Uterus (tissue), 4 donors: ENCODE results near the gene PRUNE2. TPM values are rescaled to one million over a fixed set of nuclear protein-coding genes. Genes with fewer than 3 reads are reported as not detected.
"Not testable (repeated sequence)": the region's sequence is repeated elsewhere in the genome, so short reads cannot be mapped to it uniquely, and the experiment has no call there.

ENCODE experiments used
- DNase-seq, 2 donors: peaks; one replicate each; pipeline ENCODE4 v3.0.0-alpha.2; 2019 to 2020
- H3K27ac ChIP-seq, 2 donors: fragments of 200-600 bp; sonication (generic); 1 replicate in 1 of 2; 2 replicates in 1 of 2; pipeline ENCODE4 v1.5.1; 2016 to 2018
- H3K27me3 ChIP-seq, 2 donors: fragments of 200-600 bp; sonication (generic); one replicate each; pipeline ENCODE4 v1.5.1; 2018 to 2019; ENCODE audit warnings: control low read depth in 1 of 2
- H3K36me3 ChIP-seq, 2 donors: fragments of 200-600 bp; sonication (generic); one replicate each; pipeline ENCODE4 v1.5.1; 2019; ENCODE audit warnings: control low read depth in 1 of 2
- H3K4me1 ChIP-seq, 2 donors: fragments of 200-600 bp; sonication (generic); one replicate each; pipeline ENCODE4 v1.5.1; 2018 to 2019; ENCODE audit warnings: control low read depth in 1 of 2
- H3K4me3 ChIP-seq, 2 donors: fragments of 200-600 bp; sonication (generic); 1 replicate in 1 of 2; 2 replicates in 1 of 2; pipeline ENCODE4 v1.5.1; 2018 to 2019; ENCODE audit warnings: mild to moderate bottlenecking in 1 of 2
- H3K9me3 ChIP-seq, 2 donors: fragments of 200-600 bp; sonication (generic); one replicate each; pipeline ENCODE4 v1.5.1; 2019; ENCODE audit warnings: control low read depth in 1 of 2
- POLR2A ChIP-seq, 2 donors: fragments of 450-650 bp; IDR thresholded peaks; one replicate each; pipeline ENCODE4 v1.6.1; 2016; ENCODE audit warnings: antibody characterized with exemption in 2 of 2, mild to moderate bottlenecking in 1 of 2, moderate library complexity in 1 of 2
- intact Hi-C: fragments of 100-400 bp; cut with DNase I; formaldehyde crosslinking; loops from one replicate; pipeline ENCODE4 v1.15.1; 2023; ENCODE audit warnings: low total_unique reads
- total RNA-seq, 4 donors: library from RNA; depleted of rRNA in 3 of 4; stranded (reverse); fragments of >200 nt in 3 of 4; gene quantifications; one replicate each; pipeline versions ENCODE4 v1.1.0 to v1.2.4, GENCODE V29; 2014 to 2023
- TF ChIP-seq, protein P1 (sequence below), 4 experiments: fragments of 200-600 bp in 2 of 4; fragments of 450-650 bp in 2 of 4; sonication (generic) in 2 of 4; IDR thresholded peaks; one replicate each; pipeline ENCODE4 v1.5.1; 2016 to 2019; ENCODE audit warnings: antibody characterized with exemption in 4 of 4, mild to moderate bottlenecking in 2 of 4, moderate library complexity in 1 of 4
- donor health status: DM: yes; HTN: yes; CAD: no.

Gene PRUNE2, protein sequence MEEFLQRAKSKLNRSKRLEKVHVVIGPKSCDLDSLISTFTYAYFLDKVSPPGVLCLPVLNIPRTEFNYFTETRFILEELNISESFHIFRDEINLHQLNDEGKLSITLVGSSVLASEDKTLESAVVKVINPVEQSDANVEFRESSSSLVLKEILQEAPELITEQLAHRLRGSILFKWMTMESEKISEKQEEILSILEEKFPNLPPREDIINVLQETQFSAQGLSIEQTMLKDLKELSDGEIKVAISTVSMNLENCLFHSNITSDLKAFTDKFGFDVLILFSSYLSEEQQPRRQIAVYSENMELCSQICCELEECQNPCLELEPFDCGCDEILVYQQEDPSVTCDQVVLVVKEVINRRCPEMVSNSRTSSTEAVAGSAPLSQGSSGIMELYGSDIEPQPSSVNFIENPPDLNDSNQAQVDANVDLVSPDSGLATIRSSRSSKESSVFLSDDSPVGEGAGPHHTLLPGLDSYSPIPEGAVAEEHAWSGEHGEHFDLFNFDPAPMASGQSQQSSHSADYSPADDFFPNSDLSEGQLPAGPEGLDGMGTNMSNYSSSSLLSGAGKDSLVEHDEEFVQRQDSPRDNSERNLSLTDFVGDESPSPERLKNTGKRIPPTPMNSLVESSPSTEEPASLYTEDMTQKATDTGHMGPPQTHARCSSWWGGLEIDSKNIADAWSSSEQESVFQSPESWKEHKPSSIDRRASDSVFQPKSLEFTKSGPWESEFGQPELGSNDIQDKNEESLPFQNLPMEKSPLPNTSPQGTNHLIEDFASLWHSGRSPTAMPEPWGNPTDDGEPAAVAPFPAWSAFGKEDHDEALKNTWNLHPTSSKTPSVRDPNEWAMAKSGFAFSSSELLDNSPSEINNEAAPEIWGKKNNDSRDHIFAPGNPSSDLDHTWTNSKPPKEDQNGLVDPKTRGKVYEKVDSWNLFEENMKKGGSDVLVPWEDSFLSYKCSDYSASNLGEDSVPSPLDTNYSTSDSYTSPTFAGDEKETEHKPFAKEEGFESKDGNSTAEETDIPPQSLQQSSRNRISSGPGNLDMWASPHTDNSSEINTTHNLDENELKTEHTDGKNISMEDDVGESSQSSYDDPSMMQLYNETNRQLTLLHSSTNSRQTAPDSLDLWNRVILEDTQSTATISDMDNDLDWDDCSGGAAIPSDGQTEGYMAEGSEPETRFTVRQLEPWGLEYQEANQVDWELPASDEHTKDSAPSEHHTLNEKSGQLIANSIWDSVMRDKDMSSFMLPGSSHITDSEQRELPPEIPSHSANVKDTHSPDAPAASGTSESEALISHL (N-terminal part only)
- 100 to 1,000 TPM in 2 of 4 donors, 10 to 100 TPM in 2; 51.4 to 187 (median 97.1) TPM for total RNA-seq

DNA sequence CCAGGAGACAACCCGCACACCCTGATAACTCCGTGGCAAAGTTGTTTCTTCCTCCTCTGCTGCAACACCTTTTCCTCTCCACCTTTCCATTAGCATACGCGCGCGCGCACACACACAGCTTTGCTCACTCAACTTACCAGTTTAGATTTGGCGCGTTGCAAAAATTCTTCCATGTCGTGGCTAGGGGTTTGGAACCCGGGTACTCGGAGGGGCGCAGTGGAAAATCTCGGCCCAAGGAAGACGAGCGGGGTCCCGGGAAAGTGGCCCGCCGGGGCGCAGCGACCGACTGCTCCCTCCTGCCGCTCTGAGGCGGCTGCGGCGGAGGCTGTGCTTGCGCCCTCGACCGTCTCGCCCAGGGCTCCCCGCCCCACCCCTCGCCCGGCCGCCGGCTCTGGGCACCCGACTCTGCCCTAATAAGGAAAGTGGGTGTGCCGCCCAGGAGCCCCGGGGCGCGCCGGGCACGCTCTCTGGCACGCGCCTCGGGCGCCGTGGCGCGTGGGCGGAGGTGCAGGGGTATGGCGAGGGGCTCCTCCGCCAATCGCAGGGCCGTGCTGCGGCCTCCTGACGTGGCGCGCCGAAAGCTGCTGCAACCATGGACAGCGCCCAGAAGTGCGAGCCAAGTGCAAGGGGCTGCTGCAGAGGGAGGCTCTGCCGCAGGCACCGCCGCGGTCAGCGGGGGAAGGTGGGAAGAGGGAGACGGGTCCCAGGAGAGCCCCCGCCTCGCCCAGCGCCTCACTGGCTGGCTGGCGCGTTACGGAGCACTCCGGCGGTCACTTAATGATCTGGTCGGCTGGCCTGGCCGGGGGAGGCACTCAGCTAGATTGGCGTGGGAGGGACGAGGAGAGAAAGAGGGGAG is at the start of gene PRUNE2:
Gene PRUNE2 (minus strand): TSS at position 324 of the 856 bp plus-strand sequence. CDS start 151 bp downstream, at position 173.
- Histone ChIP-seq H3K36me3 (no peaks in the 10 kb centered on the region), H3K4me3 (peak within 1 kb of the TSS; percentile 43 to 51), H3K27me3 (no peaks in the 10 kb centered on the region), H3K9me3 (no peaks in the 10 kb centered on the region), H3K27ac (peak within 1 kb of the TSS; percentile 79 to 91), H3K4me1 (no peaks in the 10 kb centered on the region)
- peak; percentile 84 for DNase-seq
- intact Hi-C loops = loop anchor here (10.0 kb wide), 1 partner anchor 81 kb away; no protein-coding TSS in a partner anchor
- TF ChIP-seq, protein P1, sequence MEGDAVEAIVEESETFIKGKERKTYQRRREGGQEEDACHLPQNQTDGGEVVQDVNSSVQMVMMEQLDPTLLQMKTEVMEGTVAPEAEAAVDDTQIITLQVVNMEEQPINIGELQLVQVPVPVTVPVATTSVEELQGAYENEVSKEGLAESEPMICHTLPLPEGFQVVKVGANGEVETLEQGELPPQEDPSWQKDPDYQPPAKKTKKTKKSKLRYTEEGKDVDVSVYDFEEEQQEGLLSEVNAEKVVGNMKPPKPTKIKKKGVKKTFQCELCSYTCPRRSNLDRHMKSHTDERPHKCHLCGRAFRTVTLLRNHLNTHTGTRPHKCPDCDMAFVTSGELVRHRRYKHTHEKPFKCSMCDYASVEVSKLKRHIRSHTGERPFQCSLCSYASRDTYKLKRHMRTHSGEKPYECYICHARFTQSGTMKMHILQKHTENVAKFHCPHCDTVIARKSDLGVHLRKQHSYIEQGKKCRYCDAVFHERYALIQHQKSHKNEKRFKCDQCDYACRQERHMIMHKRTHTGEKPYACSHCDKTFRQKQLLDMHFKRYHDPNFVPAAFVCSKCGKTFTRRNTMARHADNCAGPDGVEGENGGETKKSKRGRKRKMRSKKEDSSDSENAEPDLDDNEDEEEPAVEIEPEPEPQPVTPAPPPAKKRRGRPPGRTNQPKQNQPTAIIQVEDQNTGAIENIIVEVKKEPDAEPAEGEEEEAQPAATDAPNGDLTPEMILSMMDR (IDR thresholded peaks at IDR 0.05) = no peak
- TF ChIP-seq POLR2A (IDR thresholded peaks at IDR 0.05) = peak; percentile 31 to 74

DNA sequence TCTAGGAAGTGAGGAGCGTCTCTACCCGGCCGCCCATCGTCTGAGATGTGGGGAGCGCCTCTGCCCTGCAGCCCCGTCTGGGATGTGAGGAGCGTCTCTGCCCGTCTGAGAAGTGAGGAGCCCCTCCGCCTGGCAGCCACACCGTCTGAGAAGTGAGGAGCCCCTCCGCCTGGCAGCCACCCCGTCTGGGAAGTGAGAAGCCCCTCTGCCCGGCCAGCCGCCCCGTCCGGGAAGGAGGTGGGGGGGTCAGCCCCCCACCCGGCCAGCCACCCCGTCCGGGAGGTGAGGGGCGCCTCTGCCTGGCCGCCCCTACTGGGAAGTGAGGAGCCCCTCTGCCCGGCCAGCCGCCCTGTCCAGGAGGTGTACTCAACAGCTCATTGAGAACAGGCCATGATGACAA is 49.5 kb upstream of the PRUNE2 start:
- H3K27ac ChIP-seq, H3K4me3 ChIP-seq, intact Hi-C loops, H3K9me3 ChIP-seq, H3K36me3 ChIP-seq, H3K4me1 ChIP-seq, DNase-seq, H3K27me3 ChIP-seq: not testable (repeated sequence)

DNA sequence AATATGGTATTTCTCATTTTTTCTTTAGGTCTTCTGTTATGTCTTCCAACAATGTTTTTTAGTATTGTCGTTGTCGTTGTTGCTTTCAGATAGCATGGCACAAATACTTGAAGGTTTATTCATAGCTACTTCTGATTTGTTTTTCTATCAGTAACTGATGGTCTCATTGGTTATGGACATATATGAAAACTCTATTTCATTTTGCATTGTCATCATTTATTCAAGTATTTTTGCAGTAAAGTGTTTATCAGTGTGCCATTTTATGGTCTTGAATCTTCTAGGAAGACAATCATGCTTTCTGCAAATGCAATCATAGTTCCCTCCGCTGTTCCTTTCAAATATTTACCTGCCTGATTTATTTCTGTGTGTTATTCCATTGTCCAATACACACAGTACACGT is 44.0 kb upstream of the PRUNE2 start:
- Histone ChIP-seq H3K36me3 (no peaks in the 10 kb centered on the region), H3K27ac (no peak overlapping the region), H3K4me3 (no peak overlapping the region), H3K4me1 (no peaks in the 10 kb centered on the region), H3K27me3 (no peaks in the 10 kb centered on the region), H3K9me3 (no peaks in the 10 kb centered on the region)
- DNase-seq = no peak
- intact Hi-C loops = no loop called here
- no peak for TF ChIP-seq POLR2A (IDR thresholded peaks at IDR 0.05)
- TF ChIP-seq, protein P1 (IDR thresholded peaks at IDR 0.05) = no peak

DNA sequence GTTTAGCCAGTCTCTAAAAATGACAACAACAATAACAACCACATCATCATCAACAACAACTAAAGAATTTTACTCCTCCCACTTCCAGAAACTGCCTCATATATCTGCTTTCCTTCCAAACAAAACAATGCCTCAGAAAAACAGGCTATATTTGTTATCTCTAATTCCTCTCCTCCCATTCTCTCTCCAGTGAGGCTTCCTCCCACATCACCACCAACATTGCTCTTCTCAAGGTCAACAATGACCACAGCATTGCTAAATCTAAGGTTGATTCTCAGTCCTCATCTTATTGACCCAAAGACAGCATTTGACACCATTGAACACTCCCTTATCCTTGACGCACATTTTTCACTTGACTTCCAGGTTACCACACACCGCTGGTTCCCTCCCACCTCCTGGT is 38.1 kb upstream of the PRUNE2 start:
- no peaks in the 10 kb centered on the region for H3K9me3 ChIP-seq
- DNase-seq = no peak
- intact Hi-C loops = no loop called here
- H3K4me3 ChIP-seq = no peak overlapping the region
- no peaks in the 10 kb centered on the region for H3K36me3 ChIP-seq
- H3K27ac ChIP-seq = no peak overlapping the region
- TF ChIP-seq POLR2A (IDR thresholded peaks at IDR 0.05) = no peak
- H3K27me3 ChIP-seq = no peaks in the 10 kb centered on the region
- H3K4me1 ChIP-seq = no peaks in the 10 kb centered on the region

DNA sequence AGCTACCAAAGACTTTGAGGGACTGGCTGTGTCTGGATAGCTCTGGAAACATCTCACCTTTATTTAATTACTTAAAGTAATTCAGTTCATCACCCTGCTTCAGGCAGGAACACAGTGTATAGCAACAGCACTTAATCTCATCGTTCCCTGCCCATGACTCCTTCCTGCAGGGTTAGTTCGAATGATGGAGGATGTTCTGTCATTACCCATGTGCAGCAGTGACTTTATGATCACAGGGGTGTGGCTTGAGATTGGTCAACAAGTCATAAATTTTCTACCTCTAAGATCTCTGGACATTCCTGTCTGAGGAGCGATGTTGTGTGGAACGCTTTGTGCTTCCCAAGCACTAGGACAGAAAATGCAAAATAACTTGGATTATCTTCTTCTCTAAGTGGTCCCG is 37.1 kb upstream of the PRUNE2 start:
- Histone ChIP-seq H3K4me1 (no peaks in the 10 kb centered on the region), H3K9me3 (no peaks in the 10 kb centered on the region), H3K4me3 (no peak overlapping the region), H3K27me3 (no peaks in the 10 kb centered on the region), H3K36me3 (no peaks in the 10 kb centered on the region), H3K27ac (no peak overlapping the region)
- intact Hi-C loops = no loop called here
- no peak for TF ChIP-seq POLR2A (IDR thresholded peaks at IDR 0.05)
- TF ChIP-seq, protein P1 (IDR thresholded peaks at IDR 0.05) = no peak
- DNase-seq = no peak
